ENCODE measurements around the gene SP110.

The SP110 gene

GRCh38 chr2:230172156-230172555 lies 47.6 kb downstream of the SP110 start:
- DNase-seq = no peak
- TF ChIP-seq GATA1 (IDR thresholded peaks at IDR 0.05; ENCODE audit: low read depth, low read length) (no peak), POLR2A (IDR thresholded peaks at IDR 0.05; ENCODE audit: low read length) (no peak)

GRCh38 chr2:230170532-230170931 lies 49.3 kb downstream of the SP110 start:
- DNase-seq = no peak
- TF ChIP-seq POLR2A (IDR thresholded peaks at IDR 0.05; ENCODE audit: low read length) (no peak), GATA1 (IDR thresholded peaks at IDR 0.05; ENCODE audit: low read depth, low read length) (no peak)

- no peak for DNase-seq
- TF ChIP-seq POLR2A (IDR thresholded peaks at IDR 0.05; ENCODE audit: low read length) (no peak), GATA1 (IDR thresholded peaks at IDR 0.05; ENCODE audit: low read depth, low read length) (no peak)
These were observed 53.1 kb downstream of the SP110 start for GRCh38 chr2:230166557-230167170.

- TF ChIP-seq POLR2A (IDR thresholded peaks at IDR 0.05; ENCODE audit: low read length) = no peak
- no peak for TF ChIP-seq GATA1 (IDR thresholded peaks at IDR 0.05; ENCODE audit: low read depth, low read length)
- no peak for DNase-seq
These were observed 55.6 kb downstream of the SP110 start for GRCh38 chr2:230164139-230164538.

- TF ChIP-seq GATA1 (IDR thresholded peaks at IDR 0.05; ENCODE audit: low read depth, low read length) (no peak), POLR2A (IDR thresholded peaks at IDR 0.05; ENCODE audit: low read length) (no peak)
- DNase-seq = no peak
These were observed 56.8 kb downstream of the SP110 start for GRCh38 chr2:230162981-230163380.

- no peak for DNase-seq
- no peak for TF ChIP-seq GATA1 (IDR thresholded peaks at IDR 0.05; ENCODE audit: low read depth, low read length)
- TF ChIP-seq POLR2A (IDR thresholded peaks at IDR 0.05; ENCODE audit: low read length) = no peak
These were observed 58.6 kb downstream of the SP110 start for GRCh38 chr2:230161184-230161583.

GRCh38 chr2:230160112-230160660 lies 59.6 kb downstream of the SP110 start:
- DNase-seq = peak; percentile 39 to 64
- TF ChIP-seq GATA1 (IDR thresholded peaks at IDR 0.05; ENCODE audit: low read depth, low read length) (no peak), POLR2A (IDR thresholded peaks at IDR 0.05; ENCODE audit: low read length) (no peak)

- no peak for DNase-seq
- no peak for TF ChIP-seq GATA1 (IDR thresholded peaks at IDR 0.05; ENCODE audit: low read depth, low read length)
- no peak for TF ChIP-seq POLR2A (IDR thresholded peaks at IDR 0.05; ENCODE audit: low read length)
These were observed 61.3 kb downstream of the SP110 start for GRCh38 chr2:230158468-230158867.

GRCh38 chr2:230156782-230157699 lies 62.7 kb downstream of the SP110 start:
- DNase-seq = no peak
- TF ChIP-seq POLR2A (IDR thresholded peaks at IDR 0.05; ENCODE audit: low read length) = no peak
- TF ChIP-seq GATA1 (IDR thresholded peaks at IDR 0.05; ENCODE audit: low read depth, low read length) = no peak

- TF ChIP-seq GATA1 (IDR thresholded peaks at IDR 0.05; ENCODE audit: low read depth, low read length) (no peak), POLR2A (IDR thresholded peaks at IDR 0.05; ENCODE audit: low read length) (no peak)
- no peak for DNase-seq
These were observed 64.4 kb downstream of the SP110 start for GRCh38 chr2:230155359-230155758.

GRCh38 chr2:230153390-230153976 lies 66.3 kb downstream of the SP110 start:
- TF ChIP-seq GATA1 (IDR thresholded peaks at IDR 0.05; ENCODE audit: low read depth, low read length) (no peak), POLR2A (IDR thresholded peaks at IDR 0.05; ENCODE audit: low read length) (no peak)

GRCh38 chr2:230152334-230152733 lies 67.5 kb downstream of the SP110 start:
- TF ChIP-seq GATA1 (IDR thresholded peaks at IDR 0.05; ENCODE audit: low read depth, low read length) = no peak
- no peak for TF ChIP-seq POLR2A (IDR thresholded peaks at IDR 0.05; ENCODE audit: low read length)
- no peak for DNase-seq

More at GRCh38 chr2:230153390-230153976, 66.3 kb downstream of the SP110 start:
- no peak for DNase-seq

GRCh38 chr2:230144355-230144754 lies 75.4 kb downstream of the SP110 start:
- DNase-seq = no peak
- no peak for TF ChIP-seq GATA1 (IDR thresholded peaks at IDR 0.05; ENCODE audit: low read depth, low read length)
- TF ChIP-seq POLR2A (IDR thresholded peaks at IDR 0.05; ENCODE audit: low read length) = no peak

GRCh38 chr2:230140667-230141066 lies 79.1 kb downstream of the SP110 start:
- no peak for DNase-seq
- TF ChIP-seq POLR2A (IDR thresholded peaks at IDR 0.05; ENCODE audit: low read length) (no peak), GATA1 (IDR thresholded peaks at IDR 0.05; ENCODE audit: low read depth, low read length) (no peak)

All from erythroblast (primary cell).